H1 (cell line): ENCODE results near the gene SLC43A2.

ENCODE experiments used
- ASH2L ChIP-seq: fragments of 200-600, 300-600 bp; sonication (generic); IDR thresholded peaks from one replicate; pipeline ENCODE4 v1.7.1; 2017; ENCODE audit warnings: low read length
- EP300 ChIP-seq, 2 experiments: IDR thresholded peaks; 1 replicate in 1 of 2; 2 replicates in 1 of 2; pipeline ENCODE4 v1.6.1; 2011 to 2012; ENCODE audit warnings: low read depth in 2 of 2, low read length in 2 of 2, mild to moderate bottlenecking in 2 of 2, borderline replicate concordance in 1 of 2, inconsistent platforms in 1 of 2, moderate library complexity in 1 of 2
- KDM1A ChIP-seq: fragments of 200-600, 300-600 bp; sonication (generic); IDR thresholded peaks from 2 replicates; pipeline ENCODE4 v1.7.1; 2016; ENCODE audit warnings: mild to moderate bottlenecking, low read length, borderline replicate concordance
- POLR2AphosphoS5 ChIP-seq: IDR thresholded peaks from 2 replicates; pipeline ENCODE4 v1.6.1; 2011; ENCODE audit warnings: low read depth, low read length
- RAD21 ChIP-seq, 2 experiments: IDR thresholded peaks in 1 of 2; conservative IDR thresholded peaks in 1 of 2; 2 replicates each; pipeline ENCODE4 v1.6.1; 2011; ENCODE audit warnings: low read depth in 2 of 2, low read length in 2 of 2, improper control_type of control experiment in 1 of 2, inconsistent platforms in 1 of 2, mild to moderate bottlenecking in 1 of 2, moderate library complexity in 1 of 2
- RXRA ChIP-seq: IDR thresholded peaks from 2 replicates; pipeline ENCODE4 v1.6.1; 2011; ENCODE audit warnings: low read depth, mild to moderate bottlenecking, low read length, moderate library complexity; ENCODE audit not compliant: insufficient read depth
- SP1 ChIP-seq: IDR thresholded peaks from 2 replicates; pipeline ENCODE4 v1.6.1; 2011; ENCODE audit warnings: low read depth, low read length
- TAF1 ChIP-seq: IDR thresholded peaks from 2 replicates; pipeline ENCODE4 v1.6.1; 2011; ENCODE audit warnings: mild to moderate bottlenecking, low read depth, low read length
- TF ChIP-seq, protein P1 (sequence below), 3 experiments: IDR thresholded peaks; 1 replicate in 2 of 3; 2 replicates in 1 of 3; pipeline versions ENCODE4 v1.5.1 to v1.6.1; 2011; ENCODE audit warnings: low read length in 3 of 3, mild to moderate bottlenecking in 3 of 3, inconsistent platforms in 2 of 3, low read depth in 1 of 3, moderate library complexity in 1 of 3; ENCODE audit not compliant: insufficient read depth in 1 of 3; ENCODE audit errors: control extremely low read depth in 1 of 3
- TF ChIP-seq, protein P2 (sequence below): IDR thresholded peaks from 2 replicates; pipeline ENCODE4 v1.6.1; 2011; ENCODE audit warnings: low read length, improper control_type of control experiment

DNA sequence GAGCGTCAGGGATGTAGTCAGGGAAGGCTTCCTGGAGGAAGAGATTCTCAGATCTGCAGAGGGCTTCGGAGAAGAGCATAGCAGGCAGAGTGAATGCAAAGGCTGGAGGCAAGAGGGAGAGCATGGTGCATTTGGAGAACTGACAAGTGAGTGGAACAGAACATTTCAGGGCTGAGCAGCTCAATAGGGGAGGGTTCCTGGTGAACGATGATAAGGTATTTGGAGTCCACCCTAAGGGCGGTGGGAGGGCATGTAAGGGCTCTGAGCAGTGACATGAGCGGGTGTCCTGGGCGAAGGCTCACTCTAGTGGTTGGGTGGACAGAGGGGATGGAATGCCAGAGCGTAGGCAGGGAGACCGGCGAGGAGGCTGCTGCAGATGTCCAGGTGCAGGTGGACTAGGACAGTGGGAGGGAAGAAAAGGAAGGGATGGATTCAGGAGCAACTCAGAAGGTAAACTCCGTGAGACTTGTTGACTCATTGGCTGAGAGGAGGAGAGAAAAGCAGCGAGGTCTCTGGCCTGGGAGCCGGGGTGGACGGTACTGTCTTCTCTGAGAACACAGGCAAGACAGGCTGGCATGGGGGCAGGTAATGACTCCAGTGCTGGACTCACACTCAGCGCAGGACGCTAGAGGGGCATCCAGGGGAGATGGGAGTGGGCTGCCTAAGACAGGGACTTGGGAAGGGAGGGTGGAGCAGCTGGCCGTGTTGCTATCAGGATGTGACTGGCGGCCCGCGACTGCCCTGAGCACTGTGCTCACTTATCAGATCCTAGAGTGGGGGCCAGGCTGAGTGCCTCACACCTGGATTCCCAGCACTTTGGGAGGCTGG is 64.6 kb downstream of the SLC43A2 start:
- no peak for TF ChIP-seq RAD21 (IDR thresholded peaks at IDR 0.05 in 1 of 2, conservative IDR thresholded peaks at IDR 0.05 in 1 of 2; ENCODE audit: low read depth in 2 of 2, low read length in 2 of 2)
- TF ChIP-seq, protein P1, sequence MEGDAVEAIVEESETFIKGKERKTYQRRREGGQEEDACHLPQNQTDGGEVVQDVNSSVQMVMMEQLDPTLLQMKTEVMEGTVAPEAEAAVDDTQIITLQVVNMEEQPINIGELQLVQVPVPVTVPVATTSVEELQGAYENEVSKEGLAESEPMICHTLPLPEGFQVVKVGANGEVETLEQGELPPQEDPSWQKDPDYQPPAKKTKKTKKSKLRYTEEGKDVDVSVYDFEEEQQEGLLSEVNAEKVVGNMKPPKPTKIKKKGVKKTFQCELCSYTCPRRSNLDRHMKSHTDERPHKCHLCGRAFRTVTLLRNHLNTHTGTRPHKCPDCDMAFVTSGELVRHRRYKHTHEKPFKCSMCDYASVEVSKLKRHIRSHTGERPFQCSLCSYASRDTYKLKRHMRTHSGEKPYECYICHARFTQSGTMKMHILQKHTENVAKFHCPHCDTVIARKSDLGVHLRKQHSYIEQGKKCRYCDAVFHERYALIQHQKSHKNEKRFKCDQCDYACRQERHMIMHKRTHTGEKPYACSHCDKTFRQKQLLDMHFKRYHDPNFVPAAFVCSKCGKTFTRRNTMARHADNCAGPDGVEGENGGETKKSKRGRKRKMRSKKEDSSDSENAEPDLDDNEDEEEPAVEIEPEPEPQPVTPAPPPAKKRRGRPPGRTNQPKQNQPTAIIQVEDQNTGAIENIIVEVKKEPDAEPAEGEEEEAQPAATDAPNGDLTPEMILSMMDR (IDR thresholded peaks at IDR 0.05; ENCODE audit: control extremely low read depth in 1 of 3, insufficient read depth in 1 of 3, low read depth in 1 of 3, low read length in 3 of 3), result no peak
- TF ChIP-seq TAF1, result no peak
- TF ChIP-seq POLR2AphosphoS5, result no peak
- TF ChIP-seq, protein P2, sequence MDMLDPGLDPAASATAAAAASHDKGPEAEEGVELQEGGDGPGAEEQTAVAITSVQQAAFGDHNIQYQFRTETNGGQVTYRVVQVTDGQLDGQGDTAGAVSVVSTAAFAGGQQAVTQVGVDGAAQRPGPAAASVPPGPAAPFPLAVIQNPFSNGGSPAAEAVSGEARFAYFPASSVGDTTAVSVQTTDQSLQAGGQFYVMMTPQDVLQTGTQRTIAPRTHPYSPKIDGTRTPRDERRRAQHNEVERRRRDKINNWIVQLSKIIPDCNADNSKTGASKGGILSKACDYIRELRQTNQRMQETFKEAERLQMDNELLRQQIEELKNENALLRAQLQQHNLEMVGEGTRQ, result no peak
- TF ChIP-seq ASH2L, result no peak
- TF ChIP-seq RXRA, result no peak
- TF ChIP-seq SP1, result no peak
- TF ChIP-seq KDM1A, result no peak
- TF ChIP-seq EP300 (IDR thresholded peaks at IDR 0.05; ENCODE audit: borderline replicate concordance in 1 of 2, low read depth in 2 of 2, low read length in 2 of 2), result no peak
